Esophagus squamous epithelium (tissue), 4 donors: ENCODE results near the gene RTF1.

Experiments
- POLR2A ChIP-seq, 4 donors: fragments of 450-650 bp; IDR thresholded peaks; one replicate each; pipeline ENCODE4 v1.6.1; 2017; ENCODE audit warnings: antibody characterized with exemption in 4 of 4, mild to moderate bottlenecking in 4 of 4, moderate library complexity in 3 of 4
- TF ChIP-seq, protein P1 (sequence below), 6 experiments: fragments of 450-650 bp in 4 of 6; fragments of 200-600 bp in 2 of 6; sonication (generic) in 2 of 6; IDR thresholded peaks; one replicate each; pipeline ENCODE4 v1.5.1; 2016 to 2019; ENCODE audit warnings: antibody characterized with exemption in 6 of 6, mild to moderate bottlenecking in 4 of 6, moderate library complexity in 4 of 6

DNA sequence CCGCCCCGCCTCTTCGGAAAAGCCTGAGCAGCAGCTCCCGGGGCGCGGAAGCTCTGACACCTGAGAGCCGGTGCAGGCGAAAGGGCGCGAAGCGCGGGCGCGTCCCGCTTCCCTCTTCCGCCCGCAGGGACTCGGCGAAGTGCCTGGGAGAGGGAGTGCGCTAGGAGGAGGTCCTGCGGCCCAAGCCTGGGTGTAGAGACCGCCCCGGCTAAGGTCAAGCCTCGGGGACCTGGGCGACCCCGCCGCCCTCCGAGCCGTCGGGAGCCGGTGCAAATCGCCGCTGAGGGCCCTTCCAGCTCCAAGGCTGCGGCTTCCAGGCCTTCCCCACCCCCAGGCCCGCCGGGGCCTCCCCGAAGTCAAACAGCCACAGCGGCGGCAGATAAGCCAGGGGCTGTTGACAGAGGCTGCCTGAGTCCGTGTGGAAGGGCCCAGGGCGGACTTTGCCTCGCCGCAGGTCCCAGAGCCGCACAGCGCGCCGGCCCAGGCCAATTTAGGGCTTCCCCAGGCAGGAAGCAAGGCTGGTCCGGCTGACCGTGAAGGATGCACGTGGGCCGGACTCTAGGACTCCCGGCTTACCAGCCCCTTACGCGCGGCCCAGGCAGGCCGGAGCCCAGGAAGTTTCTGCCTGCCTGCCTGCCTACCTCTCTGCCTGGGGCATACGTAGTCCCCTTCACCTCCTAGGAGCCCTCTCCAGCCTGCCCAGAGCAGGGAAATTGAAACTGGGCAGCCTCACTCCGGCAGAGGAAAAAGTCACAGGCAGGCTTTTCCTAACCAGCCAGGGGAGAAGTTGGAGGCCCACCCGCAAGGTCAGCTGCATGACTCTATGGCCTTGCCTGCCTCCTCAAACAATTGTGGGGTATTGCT is 79.1 kb downstream of the RTF1 start:
- TF ChIP-seq, protein P1, sequence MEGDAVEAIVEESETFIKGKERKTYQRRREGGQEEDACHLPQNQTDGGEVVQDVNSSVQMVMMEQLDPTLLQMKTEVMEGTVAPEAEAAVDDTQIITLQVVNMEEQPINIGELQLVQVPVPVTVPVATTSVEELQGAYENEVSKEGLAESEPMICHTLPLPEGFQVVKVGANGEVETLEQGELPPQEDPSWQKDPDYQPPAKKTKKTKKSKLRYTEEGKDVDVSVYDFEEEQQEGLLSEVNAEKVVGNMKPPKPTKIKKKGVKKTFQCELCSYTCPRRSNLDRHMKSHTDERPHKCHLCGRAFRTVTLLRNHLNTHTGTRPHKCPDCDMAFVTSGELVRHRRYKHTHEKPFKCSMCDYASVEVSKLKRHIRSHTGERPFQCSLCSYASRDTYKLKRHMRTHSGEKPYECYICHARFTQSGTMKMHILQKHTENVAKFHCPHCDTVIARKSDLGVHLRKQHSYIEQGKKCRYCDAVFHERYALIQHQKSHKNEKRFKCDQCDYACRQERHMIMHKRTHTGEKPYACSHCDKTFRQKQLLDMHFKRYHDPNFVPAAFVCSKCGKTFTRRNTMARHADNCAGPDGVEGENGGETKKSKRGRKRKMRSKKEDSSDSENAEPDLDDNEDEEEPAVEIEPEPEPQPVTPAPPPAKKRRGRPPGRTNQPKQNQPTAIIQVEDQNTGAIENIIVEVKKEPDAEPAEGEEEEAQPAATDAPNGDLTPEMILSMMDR (IDR thresholded peaks at IDR 0.05): no peak
- no peak for TF ChIP-seq POLR2A (IDR thresholded peaks at IDR 0.05)
